NCI-H69 (cell line): Measurements from ENCODE around the gene ZNF777.
"Not testable (repeated sequence)": the region's sequence is repeated elsewhere in the genome, so short reads cannot be mapped to it uniquely, and the experiment has no call there.

Experiments used
- DNase-seq: peaks from one replicate; lab custom pipeline; 2025; lab: John Stamatoyannopoulos, UW

ZNF777 gene

DNA sequence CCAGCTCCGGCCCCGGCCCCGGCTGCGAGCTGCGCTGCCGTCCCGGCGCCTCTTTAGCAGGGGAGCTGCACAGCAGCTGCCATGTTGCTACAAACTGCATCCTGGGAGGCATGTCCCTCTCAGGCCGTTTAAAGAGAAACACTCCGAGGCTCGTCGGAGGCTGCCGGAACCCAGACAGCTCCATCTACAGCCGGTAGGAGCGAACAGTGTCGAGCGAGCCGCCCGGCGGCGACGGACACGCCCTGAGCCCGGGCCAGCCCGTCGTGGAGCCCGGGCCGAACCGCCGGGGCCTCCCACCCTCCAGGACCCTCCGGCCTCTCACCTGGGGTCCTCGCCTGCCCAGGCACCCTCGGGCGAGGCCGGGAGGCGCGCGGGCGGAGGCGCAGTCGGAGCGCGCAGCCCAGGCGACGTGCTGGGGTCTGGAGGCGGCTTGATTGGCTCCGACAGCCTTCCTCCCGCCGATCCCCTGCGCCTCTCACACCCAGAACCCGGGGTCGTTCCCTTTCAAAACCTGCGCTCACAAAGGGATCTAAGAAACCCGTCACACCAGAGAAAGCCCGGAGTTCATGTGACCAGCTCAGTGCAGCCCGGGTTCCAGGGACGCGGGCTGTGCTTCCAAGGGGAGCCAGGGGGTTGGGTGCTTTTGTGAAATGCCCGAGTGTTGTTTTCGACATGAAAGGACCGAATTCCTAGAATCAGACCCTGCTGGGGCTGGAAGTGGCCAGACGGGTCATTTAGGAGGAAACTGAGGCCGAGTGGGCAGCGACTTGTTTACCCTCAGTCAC, at the start of gene ZNF777:
TSS of gene ZNF777 (minus strand) at position 570 of the 785 bp plus-strand sequence. CDS start 5,040 bp downstream, outside the sequence.
- peak; percentile 89 for DNase-seq

DNA sequence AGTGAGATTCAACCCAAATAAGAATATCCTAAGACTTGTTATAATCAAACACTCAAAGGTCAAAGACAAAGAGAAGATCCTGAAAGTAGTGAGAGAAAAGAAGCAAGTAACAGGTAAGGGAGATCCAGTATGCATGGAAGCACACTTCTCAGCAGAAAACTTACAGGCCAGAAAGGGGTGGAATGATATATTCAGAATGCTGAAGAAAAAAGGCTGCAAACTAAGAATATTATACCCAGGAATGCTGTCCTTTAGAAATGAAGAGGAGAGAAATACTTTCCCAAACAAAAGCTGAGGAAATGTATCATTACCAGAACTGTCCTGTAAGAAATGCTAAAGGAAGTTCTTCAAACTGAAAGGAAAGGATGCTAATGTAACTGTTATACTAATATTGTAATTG, 49.4 kb upstream of the ZNF777 start:
- no peak for DNase-seq

DNA sequence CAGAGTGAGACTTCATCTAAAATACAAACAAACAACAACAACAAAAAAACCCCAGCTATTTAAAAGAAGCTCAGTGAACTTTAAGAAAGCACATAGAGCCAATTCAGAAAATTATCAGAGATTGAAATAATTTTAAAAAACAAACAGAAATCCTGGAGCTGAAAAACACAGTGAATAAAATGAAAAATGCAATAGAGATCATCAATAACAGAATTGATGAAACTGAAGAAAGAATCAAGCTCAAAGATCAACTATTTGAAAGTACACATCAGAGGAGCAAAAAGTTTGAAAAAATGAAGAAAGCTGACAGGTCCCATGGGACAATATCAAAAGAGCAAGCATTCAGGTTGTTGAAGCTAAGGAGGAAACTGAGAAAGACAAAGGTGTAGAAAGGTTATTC, 48.9 kb upstream of the ZNF777 start:
- no peak for DNase-seq

DNA sequence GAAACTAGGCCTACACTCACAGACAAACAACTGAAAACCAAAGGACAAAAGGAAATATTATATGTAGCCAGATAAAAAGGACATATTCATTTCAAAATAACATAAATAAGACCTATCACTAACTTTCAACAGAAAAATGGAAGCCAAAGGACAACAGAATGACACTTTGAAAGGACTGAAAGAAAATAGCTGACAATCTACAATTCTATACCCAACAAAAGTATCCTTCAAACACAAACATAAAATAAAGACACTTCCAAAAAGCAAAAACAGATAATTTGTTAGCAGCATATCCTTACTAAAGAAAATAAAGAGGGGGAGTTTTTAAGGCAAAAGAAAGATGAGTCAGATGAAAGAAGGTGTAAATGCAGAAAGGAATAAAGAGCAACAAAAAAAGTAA, 44.7 kb upstream of the ZNF777 start:
- DNase-seq, result no peak

DNA sequence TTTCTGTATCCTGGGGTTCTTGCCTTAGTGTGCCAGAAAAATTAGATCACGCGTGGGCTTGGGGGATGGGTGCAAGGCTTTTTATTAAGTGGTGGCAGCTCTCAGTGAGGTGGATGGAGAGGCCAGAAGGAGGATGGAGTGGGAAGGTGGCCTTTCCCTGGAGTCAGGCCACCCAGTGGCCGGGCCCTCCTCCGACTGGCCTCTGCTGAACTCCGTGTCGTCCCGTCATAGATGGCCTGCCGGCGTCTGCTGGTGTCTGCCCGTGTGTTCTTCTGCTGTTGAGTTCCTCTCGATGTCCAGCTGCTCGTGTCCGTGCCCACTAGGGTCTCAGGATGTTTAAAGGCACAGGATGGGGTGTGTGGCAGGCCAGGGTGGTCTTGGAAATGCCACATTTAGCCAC, 40.8 kb upstream of the ZNF777 start:
- no peak for DNase-seq

DNA sequence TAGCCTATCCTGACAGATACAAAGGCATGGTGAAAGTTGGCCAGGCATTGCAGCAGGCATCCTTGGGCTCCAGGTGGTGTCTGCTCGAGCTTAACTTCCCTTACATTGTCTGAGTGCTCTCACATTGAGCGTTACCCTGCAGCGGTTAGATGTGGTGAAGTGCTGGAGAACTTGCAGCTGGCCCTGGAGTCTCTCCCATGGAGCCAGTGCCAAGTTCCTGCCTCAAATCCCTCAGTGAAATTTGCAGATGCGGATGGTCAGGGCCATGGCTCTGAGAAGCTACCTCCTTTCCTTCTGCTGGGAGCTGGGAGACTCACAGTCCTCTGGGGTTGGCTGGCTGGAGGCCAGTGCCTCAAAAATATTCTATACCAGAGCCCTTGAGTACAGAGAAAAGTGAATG, 40.0 kb upstream of the ZNF777 start:
- DNase-seq, result no peak

DNA sequence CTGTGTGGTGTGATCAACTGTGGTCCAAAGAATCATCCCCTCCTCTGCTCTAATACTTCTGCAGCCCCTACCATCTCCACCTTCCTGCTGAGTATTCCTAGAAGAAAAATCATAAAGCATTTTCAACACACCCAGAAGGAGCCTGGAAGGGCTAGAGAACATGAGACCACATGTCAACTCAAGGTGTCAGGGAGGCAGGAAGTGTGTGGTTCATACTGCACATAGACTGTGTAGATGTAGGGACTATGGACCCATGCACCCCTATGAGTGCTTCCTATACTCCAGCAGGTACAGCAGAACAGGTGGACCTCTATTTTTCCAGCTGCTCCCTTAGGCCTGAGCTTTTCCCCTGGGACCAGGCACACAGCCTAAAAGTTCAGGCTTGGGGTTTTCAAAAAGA, 39.3 kb upstream of the ZNF777 start:
- no peak for DNase-seq

DNA sequence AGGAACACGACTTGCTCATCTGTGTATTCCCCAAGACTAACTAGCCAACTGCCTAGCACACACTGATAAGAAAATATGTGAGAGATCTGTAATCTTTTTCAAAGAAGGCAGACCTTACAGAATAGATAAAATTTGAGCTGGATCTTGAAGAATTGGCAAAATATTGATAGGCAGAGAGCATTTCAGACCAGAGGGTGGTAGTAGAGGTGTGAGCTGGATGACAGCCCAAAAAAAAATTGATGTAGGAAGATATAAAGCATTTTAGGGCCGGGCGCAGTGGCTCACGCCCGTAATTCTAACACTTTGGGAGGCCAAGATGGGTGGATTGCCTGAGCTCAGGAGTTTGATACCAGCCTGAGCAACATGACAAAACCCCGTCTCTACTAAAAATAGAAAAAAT, 37.9 kb upstream of the ZNF777 start:
- DNase-seq, result peak; percentile 5

DNA sequence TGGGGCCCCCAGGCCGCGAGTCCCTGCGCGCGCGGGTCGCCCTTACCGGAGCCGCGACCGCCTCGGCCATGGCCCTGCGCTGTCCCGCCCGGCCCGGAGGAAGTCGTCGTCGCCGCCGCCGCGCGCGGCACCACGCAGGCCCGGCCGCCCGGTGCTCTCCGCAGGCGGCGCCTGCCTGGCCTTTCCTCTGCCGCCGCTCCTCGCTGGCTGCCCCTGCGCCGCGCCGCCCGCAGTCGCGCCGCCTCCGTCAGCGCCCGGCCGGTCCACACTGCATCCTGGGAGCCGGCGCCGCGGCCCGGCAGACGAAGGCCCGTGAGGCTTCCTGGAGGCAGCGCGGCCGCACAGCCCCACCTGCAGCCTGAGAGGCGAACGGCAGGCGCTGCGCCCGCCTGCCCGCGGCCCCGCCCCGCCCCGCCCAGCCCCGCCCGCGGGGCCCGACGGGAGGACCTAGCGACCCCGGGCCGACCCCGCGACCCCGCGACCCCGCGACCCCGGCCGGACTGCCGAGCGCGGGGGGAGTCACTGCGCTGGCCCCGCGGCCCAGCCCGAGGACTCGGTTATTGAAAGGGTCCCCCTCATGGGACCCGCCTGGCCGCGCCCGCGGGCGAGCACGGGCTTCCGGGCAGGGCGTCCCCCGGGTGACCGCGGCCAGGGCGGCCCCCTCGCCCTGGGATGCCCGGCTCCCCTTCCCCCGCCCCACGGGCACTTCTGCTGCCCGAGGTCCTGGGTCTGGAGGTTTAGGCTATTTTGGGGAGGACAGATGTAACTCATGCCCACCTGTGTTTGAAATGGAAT, 36.8 kb upstream of the ZNF777 start, which contains the start of gene ZNF746:
TSS of gene ZNF746 (minus strand) at position 343 of the 795 bp plus-strand sequence. CDS start at position 70, 273 bp downstream.
- peak; percentile 92 for DNase-seq

DNA sequence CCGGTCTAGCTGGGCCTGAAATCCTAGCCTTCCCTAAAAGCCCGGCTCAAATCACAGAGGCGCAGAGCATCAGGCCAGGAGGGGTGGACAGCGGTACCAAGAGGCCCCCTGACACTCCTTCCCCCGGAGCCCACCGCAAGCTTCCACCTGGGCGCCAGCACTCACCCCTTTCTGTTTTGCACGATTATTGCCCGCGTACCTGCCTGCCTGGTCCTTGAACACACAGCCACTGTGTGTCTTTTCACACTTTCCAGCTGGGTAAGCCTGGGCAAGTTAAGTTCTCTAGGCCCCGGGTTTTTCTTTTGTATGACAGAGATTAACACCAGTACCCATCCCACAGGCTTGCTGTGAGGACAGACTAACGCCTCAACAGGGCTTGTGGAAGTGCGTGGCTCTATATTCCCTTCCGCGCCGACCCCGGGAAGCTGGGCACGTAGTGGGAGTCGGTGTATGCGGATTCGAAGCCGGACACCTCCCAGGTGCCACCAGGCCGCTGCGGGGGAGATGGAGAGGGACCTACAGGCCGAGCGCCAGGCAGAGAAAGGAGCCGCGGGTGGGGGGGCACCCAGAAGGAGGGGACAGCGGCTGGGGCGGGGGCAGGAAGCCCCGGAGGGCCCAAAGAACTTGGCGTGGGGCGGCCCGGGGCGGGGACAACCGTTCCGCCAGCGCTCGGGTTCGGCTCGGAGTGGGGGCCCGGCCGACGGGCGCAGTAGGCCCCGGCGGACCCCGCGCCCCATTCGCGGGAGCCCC, 36.0 kb upstream of the ZNF777 start:
- peak; percentile 66 for DNase-seq

DNA sequence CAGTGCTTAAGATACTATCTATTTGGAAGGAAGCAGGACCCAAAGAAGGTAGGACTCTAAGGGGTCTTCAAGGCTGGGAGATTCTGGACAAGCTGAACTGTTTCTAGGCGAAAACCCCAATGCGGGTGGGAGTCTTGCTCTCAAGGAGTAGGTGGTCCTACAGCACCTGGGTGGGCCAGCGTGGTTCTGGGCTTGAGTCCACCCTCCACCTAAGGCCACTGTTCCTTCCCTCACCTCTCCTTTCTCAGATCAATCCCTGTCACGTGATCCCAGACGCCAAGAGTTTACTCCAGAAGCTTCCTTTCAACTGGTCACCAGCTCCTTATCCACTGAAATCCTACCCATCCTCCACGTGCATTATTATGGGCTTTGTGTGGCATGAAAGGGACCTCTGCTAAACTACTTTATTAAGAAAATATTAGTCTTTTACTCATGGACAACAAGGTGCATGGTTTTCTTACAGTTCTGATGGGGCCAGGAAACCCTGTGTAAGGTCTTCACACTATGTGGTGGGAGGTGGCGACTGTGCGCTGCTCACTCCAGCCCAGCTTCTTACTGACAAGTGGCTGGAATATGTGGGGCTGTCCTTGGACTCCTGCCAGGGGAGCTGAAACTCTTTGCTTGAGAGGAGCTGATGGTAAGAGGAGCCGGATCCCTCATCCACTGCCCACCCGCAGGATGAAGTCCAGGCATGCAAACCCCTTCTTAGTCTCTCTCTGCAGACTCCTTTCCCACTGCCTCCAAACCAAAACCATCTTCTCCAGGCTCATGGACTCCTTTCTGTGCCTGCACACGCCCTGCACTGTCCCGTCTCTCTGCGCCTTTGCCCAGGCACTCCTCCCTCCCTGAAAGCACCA, 35.2 kb upstream of the ZNF777 start:
- DNase-seq, result peak; percentile 42

DNA sequence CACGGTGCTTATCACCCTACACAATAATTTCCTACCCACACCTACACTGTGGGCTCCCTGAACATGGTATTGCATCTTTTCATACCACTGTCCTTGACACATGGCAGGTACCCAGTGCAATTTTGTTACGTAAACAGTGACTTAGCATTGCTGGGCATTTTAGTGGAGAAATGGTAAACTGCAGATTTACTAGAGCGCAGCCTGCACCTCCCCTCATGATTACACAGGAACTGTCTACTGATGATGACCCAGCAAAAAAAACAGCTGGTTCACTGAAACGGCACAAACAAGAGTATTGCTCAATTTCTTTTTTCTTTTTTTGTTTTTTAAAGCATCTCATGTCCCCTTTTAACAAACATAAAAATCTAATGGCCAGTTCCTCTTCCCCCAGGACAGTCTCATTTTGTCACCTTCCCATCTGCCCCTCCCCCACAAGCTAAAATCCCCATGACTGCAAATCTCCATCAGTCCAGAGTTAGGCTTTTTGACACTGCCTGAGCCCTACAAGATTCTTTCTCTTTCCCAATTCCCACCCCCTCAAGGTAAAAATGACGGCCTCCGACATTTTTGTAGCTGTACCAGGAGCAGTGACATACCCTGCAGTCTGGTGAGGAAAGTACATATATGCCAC, 34.0 kb upstream of the ZNF777 start:
- no peak for DNase-seq

DNA sequence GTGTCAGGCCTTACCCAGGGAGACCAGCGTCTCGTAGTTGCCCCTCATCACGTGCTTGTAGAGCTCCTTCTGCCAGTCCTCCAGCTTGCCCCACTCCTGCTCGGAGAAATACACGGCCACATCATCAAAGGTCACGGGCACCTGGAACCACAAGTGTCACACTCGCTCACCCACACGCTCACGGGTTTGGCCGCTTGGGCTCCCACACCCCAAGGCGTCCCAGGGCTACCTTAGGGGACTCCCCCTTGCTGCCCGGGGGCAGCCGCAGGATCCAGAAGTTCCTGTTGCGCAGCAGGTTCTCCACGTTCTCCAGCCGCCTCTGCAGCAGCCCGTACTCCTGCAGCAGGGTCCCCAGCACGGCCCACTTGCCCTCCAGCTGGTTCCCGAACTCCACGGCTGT, 33.1 kb upstream of the ZNF777 start:
- not testable (repeated sequence) for DNase-seq

DNA sequence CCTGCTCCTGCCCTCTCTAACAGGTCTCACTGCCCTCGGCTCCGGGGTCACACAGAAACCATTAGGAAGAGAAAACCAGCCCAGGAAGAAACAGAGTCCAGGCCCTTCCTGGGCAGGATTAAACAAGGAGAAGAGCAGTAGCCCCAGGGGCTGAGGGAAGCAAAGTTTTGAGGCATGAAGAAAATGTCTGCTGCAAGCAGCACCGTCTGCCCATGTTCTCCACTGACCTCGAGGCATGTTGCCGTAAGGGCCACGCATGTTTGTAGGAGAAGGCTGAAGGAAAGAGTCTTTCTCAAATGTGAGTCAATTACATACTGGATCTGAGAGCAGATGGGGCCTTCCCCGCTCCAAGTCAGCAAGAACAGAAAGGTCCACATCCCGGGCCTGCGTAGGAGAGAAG, 32.5 kb upstream of the ZNF777 start:
- DNase-seq, result no peak

DNA sequence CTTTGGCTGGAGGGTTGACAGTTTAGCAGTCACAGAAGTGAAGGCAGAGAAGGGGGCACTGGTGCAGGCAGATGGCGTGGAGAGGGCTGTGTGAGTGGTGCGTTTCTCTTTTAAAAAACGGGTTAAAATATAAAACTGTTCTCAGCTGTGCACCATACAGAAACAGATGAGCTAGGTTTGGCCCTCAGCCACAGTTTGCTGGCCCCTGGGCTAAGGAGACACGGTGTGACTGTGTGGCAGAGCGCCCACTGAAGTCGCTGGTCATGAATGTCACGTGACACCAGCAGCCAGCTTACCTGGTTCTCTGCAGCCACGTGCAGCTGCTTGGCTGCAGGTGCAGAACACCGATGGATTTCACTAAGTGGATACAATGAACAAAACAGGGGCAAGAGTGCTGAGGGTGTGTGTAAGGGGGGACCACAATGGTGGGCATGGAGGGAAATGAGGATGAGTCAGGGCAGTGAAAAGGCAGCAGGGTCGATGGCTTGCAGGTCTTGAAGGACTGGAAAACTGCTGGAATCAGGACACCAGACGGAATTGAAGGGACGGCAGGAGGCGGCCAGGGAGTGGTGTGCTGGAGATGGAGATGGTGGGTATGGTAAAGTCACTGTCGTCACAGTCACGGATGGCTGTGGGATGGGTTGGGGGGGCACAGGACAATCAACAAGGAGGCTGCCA, 29.4 kb upstream of the ZNF777 start:
- no peak for DNase-seq

DNA sequence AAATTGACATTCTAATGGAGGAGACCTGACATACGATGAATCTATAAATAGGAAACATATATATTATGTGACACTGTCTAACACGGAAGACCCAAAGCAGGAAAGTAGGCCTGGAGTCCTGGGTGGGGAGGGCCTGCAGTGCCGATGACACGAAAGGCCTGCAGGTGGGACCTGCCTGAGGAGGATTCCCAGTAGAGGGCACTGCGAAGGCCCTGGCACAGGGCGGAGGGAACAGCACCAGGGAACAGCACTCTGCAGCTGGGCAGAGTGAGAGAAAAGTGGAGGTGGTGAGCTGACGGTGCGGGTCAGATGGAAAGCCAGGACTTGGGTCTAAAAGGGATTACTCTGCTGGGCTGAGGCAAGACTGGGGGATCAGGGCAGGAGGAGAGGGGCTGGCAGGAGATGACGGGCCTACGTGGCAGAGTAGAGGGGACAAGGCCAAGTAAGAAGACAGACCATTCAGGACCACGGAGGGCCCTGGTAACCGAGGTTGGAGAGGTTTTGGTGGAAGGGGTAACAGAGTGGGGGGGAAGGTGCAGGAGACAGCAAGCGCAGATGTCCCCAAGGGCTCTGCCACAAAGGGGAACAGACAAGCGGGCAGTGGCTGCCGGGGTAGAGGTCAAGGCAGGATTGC, 28.6 kb upstream of the ZNF777 start:
- DNase-seq, result peak; percentile 8

DNA sequence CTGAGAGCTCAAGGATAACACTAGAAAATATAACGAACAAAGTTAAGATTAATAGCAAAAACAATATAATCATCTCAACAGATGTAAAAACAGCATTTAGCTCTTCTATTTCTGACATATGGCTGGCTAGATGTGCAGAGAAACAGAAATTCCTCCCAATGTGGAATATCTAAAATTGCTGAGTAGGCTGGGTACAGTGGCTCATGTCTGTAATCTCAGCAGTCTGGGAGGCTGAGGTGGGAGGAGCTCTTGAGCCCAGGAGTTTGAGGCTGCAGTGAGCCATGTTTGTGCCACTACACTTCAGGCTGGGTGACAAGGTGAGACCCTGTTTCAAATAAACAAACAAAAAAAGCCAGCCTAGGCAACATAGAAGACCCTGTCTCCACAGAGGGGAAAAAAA, 18.7 kb upstream of the ZNF777 start:
- no peak for DNase-seq

DNA sequence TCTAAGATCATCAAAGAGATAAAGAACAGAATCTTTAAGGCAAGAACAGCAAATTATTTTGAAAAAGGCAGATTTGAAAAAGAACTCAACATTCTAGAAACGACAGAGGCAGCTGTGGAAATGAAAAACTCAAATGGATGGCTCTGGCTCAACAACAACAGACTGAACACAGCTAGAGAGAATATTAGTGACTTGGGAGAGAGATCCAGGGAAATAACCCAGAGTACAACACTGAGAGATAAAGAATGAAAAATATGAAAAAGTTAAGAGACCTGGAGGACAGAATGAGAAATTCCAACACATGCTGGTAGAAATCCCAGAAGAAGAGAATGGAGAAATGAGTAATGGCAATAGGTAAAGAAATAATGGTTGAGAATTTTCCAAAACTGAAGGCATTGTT, 17.9 kb upstream of the ZNF777 start:
- DNase-seq, result no peak

DNA sequence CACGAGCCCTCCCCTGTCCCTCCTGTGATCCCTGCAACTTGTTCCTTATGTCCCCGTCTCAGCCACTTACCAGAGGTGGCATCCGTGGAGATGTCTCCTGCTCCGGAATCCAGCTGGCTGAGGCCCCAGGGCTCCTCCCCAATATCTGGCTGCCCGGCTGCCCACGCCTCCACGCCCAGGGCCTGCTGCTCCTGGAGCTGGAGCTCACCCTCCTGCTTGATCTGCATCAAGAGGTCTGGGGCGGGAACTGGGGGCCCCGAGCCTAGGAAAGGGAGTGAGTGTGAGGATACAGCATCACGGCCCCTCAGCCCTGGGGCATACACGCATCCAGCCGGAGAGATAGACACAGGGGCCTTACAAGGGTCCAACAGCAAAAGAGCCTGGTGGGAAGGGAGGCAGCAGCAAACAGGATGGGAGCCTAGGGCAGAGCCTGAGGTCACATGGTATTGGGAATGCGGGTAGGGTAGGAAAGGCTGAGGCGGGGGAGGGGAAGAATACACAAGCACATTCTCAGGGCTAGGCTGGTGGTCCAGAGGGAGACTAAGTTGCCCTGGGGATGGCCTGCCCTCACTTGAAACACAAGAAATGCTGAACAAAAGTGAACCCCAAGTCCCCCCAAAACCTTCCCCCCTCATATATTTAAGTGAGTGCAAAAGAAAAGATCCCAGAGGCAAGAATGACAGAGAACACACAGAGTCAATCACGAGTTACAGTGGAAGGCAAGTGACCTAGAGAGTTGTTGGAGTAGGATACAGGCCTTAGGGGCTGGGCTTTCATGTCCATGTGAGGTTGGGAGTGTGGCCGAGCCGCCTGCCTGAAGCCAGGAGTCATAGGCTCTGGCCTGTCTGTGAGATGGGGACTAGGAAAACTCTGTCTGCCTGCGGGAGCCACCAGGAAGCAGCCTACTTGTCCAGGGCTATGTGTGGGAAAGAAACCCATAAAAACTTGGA, 16.9 kb upstream of the ZNF777 start:
- DNase-seq, result no peak
